ENCODE data around the gene RREB1. TPM values are rescaled to one million over a fixed set of nuclear protein-coding genes. Genes with fewer than 3 reads are reported as not detected.

RREB1 gene, protein sequence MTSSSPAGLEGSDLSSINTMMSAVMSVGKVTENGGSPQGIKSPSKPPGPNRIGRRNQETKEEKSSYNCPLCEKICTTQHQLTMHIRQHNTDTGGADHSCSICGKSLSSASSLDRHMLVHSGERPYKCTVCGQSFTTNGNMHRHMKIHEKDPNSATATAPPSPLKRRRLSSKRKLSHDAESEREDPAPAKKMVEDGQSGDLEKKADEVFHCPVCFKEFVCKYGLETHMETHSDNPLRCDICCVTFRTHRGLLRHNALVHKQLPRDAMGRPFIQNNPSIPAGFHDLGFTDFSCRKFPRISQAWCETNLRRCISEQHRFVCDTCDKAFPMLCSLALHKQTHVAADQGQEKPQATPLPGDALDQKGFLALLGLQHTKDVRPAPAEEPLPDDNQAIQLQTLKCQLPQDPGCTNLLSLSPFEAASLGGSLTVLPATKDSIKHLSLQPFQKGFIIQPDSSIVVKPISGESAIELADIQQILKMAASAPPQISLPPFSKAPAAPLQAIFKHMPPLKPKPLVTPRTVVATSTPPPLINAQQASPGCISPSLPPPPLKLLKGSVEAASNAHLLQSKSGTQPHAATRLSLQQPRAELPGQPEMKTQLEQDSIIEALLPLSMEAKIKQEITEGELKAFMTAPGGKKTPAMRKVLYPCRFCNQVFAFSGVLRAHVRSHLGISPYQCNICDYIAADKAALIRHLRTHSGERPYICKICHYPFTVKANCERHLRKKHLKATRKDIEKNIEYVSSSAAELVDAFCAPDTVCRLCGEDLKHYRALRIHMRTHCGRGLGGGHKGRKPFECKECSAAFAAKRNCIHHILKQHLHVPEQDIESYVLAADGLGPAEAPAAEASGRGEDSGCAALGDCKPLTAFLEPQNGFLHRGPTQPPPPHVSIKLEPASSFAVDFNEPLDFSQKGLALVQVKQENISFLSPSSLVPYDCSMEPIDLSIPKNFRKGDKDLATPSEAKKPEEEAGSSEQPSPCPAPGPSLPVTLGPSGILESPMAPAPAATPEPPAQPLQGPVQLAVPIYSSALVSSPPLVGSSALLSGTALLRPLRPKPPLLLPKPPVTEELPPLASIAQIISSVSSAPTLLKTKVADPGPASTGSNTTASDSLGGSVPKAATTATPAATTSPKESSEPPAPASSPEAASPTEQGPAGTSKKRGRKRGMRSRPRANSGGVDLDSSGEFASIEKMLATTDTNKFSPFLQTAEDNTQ (N-terminal part only)
- total RNA-seq (2021; ENCODE audit: unreplicated experiment) (30.7 TPM), Bru-seq, nascent RNA (percentile 90 among the genes with signal in this experiment), BruChase-seq, experiment 1, labeled RNA remaining after a 2-hour chase (percentile 85 among the genes with signal in this experiment), BruChase-seq, experiment 2, labeled RNA remaining after a 6-hour chase (percentile 83 among the genes with signal in this experiment)
- 17.9 TPM for polyA plus RNA-seq (2012; ENCODE audit: insufficient read length)
- long read RNA-seq, partial matches to known transcripts = 16 of 36 reads
- long read RNA-seq, other reads (novel, unspliced or antisense) = 20 of 36 reads

DNA sequence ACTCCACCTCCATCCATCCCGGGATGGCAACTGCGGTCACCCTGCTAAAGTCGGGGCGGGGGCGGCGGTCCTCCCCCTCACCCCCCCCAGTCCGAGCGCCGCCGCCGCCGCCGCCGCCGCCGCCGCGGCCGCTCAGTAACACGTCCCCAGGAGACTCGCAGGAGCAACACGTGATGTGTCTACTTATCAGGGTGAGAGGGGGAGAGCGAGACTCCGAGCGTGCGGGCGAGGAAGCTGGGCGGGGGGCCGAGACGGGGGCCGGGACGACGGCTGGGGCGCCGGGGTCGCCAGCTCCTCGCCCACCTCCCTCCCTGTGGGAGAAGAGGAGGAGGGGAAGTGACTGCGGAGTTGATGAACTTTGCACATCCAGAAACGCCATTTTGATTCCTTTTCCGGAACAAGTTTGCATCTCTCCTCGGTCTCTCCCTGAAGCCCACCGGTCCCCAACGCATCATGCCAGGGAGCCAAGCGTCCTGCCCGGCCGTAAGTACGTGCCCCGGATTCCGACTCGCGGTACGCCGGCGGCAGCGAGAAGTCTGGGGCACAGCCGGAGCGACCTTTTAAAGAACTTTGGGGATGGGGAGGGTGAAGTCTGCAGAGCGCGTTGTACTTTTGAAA lies at the start of gene RREB1:
Gene RREB1, plus strand, starts transcription at position 384 of the 618 bp plus-strand sequence. CDS start 73,951 bp downstream, outside the sequence.
- ATAC-seq = peak; percentile 79
- CTCF ChIA-PET = interaction anchor here (0.7 kb wide), 1 partner anchor 197 kb away, joined by 3 read pairs; no protein-coding TSS in a partner anchor

More for the DNA sequence above, at the start of gene RREB1:
- BruUV-seq (replicated peaks) = no TSS peak
- in situ Hi-C loops (cut with HindIII; ENCODE audit: low pct_unique_long_range_greater_than_20kb, low sequenced_read_pairs) = no loop called here
- intact Hi-C loops (cut with micrococcal nuclease; ENCODE audit: unreplicated experiment) = no loop called here
- Histone ChIP-seq H3K4me1 (ENCODE audit: control insufficient read depth, insufficient read depth, low read length) (peaks cover 28% of the 10 kb centered on the region), H3K36me3 (ENCODE audit: control insufficient read depth, insufficient read depth, low read length) (no peaks in the 10 kb centered on the region; the same call in 1 of the 2 replicates), H3K27ac (ENCODE audit: low read length) (peak within 1 kb of the TSS; percentile 88), H3K9me3 (ENCODE audit: control insufficient read depth, insufficient read depth, low read depth, low read length) (no peaks in the 10 kb centered on the region), H3K27me3 (ENCODE audit: control insufficient read depth, insufficient read depth, low read length) (no peaks in the 10 kb centered on the region), H3K4me3 (ENCODE audit: low read depth in 2 of 2, low read length in 2 of 2) (peak within 1 kb of the TSS; percentile 83 to 96)
- POLR2A ChIA-PET = no interaction called here
- no peak for DNase-seq (ENCODE audit: low read depth, low spot score)
- TF ChIP-seq SIN3A (IDR thresholded peaks at IDR 0.05; ENCODE audit: borderline replicate concordance, insufficient read depth, low read depth, low read length) = no peak
- no peak for TF ChIP-seq TCF7L2 (IDR thresholded peaks at IDR 0.05; ENCODE audit: low read depth, low read length)
- TF ChIP-seq, protein P1, sequence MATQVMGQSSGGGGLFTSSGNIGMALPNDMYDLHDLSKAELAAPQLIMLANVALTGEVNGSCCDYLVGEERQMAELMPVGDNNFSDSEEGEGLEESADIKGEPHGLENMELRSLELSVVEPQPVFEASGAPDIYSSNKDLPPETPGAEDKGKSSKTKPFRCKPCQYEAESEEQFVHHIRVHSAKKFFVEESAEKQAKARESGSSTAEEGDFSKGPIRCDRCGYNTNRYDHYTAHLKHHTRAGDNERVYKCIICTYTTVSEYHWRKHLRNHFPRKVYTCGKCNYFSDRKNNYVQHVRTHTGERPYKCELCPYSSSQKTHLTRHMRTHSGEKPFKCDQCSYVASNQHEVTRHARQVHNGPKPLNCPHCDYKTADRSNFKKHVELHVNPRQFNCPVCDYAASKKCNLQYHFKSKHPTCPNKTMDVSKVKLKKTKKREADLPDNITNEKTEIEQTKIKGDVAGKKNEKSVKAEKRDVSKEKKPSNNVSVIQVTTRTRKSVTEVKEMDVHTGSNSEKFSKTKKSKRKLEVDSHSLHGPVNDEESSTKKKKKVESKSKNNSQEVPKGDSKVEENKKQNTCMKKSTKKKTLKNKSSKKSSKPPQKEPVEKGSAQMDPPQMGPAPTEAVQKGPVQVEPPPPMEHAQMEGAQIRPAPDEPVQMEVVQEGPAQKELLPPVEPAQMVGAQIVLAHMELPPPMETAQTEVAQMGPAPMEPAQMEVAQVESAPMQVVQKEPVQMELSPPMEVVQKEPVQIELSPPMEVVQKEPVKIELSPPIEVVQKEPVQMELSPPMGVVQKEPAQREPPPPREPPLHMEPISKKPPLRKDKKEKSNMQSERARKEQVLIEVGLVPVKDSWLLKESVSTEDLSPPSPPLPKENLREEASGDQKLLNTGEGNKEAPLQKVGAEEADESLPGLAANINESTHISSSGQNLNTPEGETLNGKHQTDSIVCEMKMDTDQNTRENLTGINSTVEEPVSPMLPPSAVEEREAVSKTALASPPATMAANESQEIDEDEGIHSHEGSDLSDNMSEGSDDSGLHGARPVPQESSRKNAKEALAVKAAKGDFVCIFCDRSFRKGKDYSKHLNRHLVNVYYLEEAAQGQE (IDR thresholded peaks at IDR 0.05; ENCODE audit: insufficient read depth in 1 of 2, low read depth in 2 of 2, low read length in 1 of 2) = no peak
- TF ChIP-seq, protein P2, sequence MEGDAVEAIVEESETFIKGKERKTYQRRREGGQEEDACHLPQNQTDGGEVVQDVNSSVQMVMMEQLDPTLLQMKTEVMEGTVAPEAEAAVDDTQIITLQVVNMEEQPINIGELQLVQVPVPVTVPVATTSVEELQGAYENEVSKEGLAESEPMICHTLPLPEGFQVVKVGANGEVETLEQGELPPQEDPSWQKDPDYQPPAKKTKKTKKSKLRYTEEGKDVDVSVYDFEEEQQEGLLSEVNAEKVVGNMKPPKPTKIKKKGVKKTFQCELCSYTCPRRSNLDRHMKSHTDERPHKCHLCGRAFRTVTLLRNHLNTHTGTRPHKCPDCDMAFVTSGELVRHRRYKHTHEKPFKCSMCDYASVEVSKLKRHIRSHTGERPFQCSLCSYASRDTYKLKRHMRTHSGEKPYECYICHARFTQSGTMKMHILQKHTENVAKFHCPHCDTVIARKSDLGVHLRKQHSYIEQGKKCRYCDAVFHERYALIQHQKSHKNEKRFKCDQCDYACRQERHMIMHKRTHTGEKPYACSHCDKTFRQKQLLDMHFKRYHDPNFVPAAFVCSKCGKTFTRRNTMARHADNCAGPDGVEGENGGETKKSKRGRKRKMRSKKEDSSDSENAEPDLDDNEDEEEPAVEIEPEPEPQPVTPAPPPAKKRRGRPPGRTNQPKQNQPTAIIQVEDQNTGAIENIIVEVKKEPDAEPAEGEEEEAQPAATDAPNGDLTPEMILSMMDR (IDR thresholded peaks at IDR 0.05) = no peak
- TF ChIP-seq POLR2AphosphoS5 (IDR thresholded peaks at IDR 0.05; ENCODE audit: low read depth, low read length) = no peak
